ENCODE data around the gene NCK2.
A peak's percentile ranks its signal among the peaks of the same experiment; 100 is the strongest.
"Not testable (repeated sequence)": the region's sequence is repeated elsewhere in the genome, so short reads cannot be mapped to it uniquely, and the experiment has no call there.

NCK2 gene

DNA sequence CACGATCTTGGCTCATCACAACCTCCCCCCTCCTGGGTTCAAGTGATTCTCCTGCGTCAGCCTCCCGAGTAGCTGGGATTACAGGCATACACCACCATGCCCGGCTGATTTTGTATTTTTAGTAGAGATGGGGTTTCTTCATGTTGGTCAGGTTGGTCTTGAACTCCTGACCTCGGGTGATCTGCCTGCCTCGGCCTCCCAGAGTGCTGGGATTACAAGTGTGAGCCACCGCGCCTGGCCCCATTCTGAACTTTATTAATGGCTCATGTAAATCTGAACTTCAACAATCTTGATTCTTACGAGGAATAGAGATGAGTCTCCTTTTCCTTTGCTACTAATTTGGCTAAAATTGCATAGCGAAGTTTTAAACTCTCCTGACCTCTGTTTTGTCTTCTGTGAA lies 12.2 kb downstream of the NCK2 start:
- not testable (repeated sequence) for DNase-seq

DNA sequence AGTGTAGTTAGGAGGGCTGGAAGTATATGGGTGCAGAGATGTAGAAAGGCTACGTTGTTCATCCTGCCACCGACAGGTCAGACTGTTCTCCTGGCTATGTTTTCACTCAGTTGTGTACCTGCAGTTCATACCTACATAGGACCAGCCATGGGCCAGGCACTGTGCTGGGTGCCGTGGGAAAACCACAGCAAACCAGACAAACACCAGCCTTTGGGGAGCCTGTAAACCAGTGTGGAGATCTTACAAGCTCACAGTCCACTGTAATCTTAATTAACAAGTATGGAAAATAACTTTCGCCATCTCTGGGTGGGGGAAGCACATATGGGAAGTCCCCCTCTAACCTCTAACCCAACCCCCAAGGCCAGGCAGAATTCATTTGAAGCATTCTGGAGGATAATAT lies 12.7 kb downstream of the NCK2 start:
- DNase-seq = no peak

DNA sequence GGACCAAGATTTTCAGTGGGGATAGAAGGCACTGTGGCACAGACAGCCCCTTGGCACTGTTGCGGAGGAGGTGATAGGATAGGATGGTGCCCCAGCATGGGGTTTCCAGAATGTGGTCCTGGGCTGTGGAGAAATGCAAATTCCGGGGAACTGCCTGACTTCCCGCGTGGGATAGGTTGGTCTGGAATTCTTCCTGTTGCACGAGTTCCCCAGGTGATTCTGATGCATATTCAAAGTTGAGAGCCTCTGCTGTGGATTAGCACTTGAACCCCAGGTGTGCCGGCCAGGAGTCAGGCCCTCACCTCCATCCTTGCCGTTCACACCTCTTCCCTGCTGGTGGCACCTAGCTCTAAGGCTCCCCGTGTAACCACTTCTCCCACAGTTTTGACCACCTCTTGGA lies 15.5 kb downstream of the NCK2 start:
- DNase-seq = no peak

DNA sequence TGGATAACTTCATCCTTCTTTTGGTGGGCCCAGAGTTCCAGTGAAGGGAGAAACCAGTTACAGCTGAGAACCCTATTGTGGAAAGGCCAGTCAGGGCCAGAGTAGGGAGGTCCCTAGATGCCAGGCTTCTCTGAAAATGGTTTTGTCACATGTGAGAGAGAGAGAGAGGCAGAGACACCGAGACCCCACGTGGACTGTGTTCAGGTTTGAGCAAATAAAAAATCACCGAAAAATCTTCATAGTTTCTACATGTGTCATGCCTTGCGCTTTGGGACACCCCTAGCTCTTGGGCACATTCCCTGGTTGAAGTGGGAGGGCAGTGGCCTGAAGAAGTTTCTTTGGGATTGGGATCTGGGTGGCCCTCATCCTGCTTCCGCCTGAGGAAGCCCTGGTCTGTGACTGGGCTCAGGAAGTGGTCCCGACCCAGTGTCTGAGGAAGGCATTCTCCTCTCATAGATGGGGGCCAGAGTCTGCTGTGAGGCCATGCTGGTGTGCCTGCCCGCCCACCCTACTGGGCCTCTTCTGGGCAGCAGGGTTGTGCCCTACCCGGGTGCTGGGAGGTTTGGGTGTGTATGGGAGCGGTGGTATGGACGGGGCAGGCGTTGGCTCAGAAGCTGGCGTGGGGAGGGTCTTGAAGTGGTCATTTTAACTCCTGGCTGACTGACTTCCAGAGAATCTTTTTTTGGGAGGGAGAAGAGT lies 16.1 kb downstream of the NCK2 start:
- DNase-seq = no peak

DNA sequence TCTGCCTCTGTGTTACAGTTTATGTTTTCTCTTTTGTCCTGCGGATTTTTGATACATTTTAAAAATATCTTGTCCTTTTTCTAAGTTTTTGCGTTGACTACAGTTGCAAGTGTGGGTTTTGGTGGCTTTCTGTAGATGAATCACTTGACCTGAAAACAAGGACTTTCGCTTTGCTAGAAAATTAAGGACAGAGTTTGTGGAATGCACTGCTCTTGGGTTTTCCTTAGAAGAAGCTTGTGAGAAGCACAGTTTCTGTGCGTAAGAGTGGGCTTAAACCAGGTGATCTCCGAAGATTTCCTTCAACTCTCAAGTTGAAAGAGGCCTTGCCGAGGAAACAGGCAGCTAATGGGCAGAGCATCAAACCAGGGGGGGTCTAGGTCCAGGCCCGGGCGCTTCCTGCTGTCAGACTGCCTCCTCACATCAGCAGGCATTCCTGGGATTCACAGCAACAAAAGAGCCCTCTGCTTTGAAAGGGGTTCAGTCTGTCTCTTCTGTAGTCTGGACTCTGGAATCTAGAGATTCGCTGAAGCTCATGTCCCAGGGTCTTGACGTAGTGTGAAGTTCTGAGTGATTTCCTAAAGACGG lies 17.3 kb downstream of the NCK2 start:
- DNase-seq = no peak

DNA sequence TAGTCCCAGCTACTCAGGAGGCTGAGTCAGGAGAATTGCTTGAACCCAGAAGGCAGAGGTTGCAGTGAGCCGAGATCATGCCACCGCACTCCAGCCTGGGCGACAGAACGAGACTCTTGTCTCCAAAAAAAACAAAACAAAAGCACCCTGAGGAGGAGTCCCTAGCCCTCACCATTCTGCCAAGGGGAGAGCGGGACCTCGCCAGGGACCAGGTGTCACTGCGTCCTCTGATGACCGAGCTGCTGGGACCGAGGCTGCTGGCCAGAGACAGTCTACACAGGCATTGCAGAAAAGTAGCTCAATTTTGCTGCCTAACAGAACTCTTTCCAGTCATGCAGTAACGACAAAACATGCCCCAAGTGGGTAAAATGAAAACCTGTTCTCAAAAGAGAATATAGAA lies 18.4 kb downstream of the NCK2 start:
- DNase-seq = no peak

DNA sequence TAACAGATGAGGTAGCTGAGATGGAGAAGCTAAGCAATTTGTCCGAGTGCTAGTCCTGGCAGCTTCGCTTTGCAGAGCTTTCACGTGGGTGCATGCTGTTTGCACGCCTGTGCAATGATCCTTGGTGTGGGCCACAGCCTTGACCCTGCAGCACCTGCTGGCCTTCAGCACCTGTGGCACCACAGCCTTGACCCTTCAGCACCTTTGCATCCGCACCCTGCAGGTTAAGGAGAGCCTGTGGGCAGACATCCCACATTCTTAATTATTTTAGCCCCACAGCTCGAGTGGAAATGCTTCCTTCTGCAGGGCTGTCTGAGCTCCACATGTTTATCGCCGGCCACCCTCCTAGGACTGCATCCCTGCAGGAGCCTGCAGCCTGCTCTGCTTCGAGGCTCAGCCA lies 19.3 kb downstream of the NCK2 start:
- DNase-seq = no peak

DNA sequence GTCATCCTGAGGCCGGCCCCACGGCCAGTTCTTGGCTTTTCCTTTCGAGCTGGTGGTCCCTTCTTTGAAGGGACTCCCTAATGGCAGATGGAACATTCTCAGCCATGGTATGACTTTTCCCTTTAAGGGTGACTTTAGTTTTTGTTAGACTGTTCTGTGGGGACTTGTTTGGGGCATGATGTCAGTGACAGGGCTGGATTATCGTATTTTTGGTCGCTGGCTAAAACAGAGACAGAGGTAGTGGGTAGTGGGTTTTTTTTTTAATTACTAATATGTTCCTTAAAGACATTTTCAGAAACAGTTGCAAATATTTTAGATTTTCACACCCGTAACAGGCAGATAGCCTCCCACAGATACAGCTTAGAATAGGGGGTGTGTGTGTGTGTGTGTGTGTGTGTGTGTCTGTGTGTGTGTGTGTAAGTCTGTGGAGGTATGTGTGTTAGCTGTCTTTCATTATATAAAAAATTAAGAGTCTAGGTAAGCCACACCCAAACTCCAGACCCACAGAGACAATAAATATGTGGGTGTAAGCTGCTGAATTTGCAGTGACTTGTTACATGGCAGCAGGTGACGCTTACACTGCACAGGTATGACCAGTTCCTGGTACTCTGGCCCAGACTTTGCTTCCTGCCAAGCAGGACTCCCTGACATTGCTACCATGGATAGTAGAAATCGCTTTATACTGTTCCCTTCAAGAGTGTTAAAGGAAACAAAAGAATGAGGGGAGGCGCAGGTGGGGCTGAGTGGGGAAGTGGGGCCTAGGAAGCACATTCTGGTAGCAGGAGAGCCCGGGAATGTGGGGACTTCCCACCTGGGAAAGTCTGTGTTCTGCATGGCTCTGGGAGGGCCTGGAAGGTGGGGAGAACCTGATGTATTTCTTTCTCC lies 20.9 kb downstream of the NCK2 start:
- DNase-seq = no peak

DNA sequence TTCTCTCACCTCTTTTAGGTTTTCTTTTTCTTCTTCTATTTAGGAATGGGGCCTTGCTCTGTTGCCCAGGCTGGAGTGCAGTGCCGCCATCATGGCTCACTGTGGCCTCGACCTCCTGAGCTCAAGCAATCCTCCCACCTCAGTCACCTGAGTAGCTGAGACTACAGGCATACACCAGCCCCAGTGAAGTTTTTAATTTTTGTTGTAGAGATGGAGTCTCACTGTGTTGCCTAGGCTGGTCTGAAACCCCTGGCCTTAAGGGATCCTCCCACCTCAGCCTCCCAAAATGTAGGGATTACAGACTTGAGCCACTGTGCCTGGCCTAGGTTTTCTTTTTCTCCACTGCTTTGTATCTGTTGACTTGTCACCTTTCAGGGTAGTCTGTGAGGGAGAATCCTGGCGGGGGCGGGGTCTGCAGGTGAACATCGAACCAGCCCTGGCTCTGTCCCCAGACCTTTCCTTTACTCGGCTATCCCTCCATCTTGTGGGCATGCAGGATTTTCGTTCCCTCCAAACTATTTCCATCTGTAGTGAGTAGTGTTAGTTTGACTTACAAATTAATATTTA lies 21.7 kb downstream of the NCK2 start:
- DNase-seq = no peak

DNA sequence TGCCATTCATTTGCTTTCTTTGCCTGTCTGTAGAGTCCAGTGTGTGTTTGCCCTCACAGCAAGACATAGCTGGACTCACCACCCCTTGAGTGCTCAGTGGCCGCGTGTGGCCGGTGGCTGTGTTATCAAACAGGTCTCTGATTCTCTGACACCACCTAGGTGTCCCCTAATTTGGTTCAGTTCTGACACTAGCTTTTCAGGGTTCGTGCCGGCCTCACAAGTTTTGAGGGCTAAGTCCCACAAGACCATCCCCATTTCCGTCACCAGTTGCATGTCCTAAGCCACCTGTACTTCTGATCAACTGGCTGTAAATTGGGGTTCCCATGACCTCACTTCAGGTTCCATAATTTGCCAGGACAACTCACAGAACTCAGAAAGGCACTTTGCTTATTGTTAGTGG lies 23.5 kb downstream of the NCK2 start:
- no peak for DNase-seq

DNA sequence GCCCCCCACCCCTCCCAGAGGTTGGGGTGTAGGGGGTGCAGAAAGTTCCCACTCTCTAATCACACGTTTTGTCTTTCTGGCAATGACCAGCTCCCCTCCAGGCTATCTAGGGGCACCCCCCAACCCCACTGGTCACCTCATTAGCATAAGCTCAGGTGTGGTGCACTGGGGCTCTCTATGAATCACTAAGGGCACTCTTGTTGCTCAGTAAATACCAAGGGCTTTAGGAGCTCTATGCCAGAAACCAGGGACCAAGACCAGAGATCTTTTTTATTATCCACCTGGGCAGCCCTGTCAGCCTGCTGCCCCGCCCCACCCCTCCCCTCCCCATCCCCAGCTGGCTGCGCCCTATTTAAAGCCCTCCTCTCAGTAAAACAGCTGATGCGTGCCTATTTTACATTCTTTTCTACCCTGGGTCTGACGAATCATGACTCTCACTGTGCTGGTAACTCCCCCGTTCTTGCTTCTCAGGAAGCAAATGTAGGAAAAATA lies 24.3 kb downstream of the NCK2 start:
- DNase-seq = no peak

DNA sequence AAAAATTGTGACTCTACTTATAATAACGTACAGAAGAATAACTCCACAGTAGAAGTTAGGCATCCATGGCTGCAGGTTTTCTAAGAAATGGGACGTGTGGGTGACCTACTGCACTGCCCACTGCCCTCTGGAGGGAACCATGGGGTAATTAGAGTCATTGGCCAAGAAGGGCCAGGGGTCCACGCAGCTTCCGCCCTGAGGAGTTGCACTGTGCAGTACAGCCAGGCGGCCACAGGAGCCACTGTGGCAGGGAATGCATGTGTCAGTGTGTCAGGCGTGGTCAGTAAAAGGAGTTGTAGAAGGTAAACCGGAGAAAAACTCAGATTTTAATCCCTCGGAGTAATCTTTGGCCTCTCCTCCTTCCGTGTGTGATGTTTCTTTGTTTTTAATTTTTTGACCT lies 24.8 kb downstream of the NCK2 start:
- no peak for DNase-seq

DNA sequence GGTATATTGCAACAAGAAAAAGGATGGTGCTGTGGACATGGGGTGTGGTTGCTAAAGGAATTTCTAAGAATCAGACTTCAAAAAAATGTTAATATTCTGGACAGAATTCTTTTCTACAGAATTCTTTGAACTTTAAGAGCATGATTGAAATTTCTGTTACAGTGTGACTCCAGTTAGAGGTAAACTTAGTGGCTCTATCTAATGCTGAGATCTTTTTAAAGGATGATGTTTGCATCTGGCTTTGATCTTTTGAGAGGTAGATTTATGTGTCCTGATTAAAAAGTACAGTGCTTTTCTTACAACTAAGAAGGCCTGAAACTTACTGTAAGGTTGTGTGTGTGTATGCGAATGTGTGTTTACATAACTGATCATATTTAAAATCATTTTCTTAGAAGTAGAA lies 25.4 kb downstream of the NCK2 start:
- no peak for DNase-seq

DNA sequence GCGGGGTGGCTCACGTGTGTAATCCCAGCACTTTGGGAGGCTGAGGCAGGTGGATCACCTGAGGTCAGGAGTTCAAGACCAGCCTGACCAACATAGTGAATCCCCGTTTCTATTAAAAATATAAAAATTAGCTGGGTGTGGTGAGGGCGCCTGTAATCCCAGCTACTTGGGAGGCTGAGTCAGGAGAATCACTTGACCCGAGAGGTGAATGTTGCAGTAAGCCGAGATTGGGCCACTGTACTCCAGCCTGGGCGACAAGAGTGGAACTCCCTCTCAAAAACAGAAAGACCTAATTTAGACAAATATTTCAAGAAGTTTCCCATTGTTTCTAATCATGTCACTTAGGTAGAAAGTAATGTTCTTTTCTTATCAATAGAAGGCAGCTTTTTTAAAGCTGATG lies 26.6 kb downstream of the NCK2 start:
- not testable (repeated sequence) for DNase-seq

DNA sequence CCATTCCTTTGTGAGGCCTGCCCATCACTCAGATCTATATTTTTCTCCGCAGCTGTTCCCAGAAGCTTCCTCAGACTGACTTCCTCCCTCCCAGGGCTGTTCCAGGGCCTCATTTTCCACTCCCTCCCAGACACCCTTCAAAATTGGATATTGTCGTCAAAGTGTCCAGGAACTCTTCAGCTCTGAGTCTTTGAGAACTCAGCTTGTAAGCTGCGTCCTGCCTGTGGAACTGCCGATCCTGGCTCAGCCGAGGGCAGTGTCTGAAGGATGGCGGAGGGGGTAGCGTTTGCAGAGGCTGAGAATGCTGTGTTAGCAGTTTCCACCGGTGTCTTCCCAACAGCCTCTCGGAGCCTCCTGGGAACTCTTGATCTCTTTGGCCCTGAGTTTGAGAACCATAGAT lies 27.1 kb downstream of the NCK2 start:
- DNase-seq = no peak

DNA sequence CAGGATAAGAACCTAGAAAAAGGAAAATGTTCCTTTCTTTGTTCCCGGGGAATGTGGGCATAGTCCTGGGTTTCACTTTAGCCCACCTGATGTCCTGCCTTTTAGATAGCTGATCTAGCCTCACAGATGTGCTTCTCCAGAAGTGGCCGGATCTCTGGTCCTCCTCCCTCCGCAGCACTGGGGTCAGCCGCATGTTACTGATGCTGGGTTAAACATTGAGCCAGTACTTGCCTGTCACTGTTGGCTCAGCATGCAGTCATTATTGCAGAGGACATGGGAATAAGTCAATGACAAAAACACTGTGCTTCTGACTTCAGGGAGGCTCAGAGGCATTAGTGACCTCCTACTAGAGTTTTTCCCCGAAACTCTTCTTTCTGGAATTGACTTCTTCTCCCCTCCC lies 27.6 kb downstream of the NCK2 start:
- no peak for DNase-seq

DNA sequence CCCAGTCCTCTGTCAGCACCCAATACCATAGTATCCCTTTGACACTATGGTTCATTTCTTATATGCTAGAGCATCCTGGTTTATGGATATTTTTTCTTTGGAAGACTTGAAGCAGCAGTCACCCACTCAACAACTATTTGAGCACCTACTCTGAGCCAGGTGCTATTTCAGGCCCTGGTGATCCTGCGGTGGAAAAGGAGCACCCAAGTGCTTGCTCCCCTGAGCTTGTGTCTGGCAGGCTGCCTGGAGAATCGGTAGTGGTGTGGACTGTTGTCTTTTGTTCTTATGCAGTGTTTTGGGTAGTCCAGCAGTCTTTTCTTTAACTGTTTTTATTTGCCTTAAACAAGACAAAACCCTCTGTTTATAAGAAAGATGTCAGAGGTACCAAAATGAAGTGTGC lies 28.9 kb downstream of the NCK2 start:
- DNase-seq = no peak

DNA sequence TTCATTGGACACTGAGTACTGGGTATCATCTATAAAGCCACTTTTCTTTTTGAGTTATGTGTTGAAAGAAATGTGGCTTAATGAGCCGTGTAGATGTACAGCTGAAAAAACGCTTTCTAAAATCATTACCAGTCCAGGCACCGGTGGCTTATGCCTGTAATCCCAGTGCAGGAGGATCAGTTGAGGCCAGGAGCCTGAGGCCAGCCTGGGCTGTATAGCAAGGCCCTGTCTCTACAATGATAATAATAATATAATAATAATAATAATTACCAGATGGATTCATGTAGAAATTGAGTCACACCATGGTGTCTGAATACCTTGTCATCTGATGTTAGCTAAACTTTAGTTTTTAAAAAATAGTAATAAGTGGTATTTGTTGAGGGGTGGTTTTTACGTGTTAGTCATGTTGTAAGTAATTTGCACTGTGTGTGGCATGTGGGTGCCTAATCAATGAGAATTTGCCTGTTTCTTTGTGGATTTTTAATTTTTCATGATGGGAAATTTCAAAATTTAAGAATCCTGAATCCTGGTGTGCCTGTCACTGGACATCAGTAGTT lies 30.1 kb downstream of the NCK2 start:
- DNase-seq = no peak

DNA sequence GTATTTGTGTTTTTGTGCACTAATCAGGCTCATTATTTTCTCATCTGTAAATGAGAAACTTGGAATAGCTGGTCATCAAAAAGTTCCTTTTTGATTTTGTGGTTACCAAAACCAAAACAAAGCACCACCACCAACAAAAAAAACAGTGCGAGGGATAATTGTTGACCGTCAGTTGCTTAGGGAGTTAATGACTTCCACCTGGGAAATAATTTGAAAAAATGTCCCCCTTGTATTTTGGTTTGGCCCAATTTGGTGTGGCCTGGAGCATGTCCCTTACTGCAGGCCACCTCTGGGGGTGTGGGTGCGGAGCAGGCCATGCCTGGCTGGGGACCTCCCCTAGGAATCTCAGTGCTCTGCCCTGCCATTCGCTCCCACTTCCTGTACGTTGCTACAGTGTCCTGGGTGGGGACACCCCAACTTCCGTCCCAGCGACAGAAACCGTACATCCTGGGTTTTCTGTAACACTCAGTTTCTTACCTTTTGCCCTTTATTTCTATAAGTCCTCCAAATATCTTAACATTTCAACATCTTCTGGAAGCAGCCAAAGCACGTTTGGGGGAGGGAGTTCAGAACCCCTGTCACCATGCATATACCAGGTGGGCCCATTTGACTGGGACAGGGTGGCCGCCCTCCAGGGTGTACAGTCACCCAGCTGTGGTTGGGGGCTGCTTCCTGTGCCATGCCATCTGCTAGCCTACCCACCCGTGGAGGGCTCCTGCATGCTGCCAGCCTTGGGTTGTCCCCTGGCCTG lies 31.3 kb downstream of the NCK2 start:
- DNase-seq = no peak

DNA sequence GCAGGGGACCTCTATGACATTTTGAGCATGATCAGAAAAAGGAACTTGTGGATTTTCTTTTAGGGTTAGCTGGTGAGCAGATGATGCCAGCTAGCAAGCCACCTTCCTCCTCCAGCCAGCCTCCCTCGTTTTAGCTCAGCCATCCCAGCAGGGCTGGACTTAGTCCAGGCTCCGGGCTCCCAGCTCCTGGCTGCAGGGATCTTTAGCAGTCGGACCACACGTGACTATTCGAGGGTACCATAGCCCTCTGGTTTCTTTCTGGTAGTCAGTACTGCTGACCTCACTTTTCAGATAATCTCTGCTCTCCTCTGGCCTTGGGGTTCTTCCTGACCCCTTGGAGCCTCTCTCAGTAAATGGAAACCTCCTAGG lies 31.8 kb downstream of the NCK2 start:
- DNase-seq = peak in 1 of 2 experiments; percentile 12

DNA sequence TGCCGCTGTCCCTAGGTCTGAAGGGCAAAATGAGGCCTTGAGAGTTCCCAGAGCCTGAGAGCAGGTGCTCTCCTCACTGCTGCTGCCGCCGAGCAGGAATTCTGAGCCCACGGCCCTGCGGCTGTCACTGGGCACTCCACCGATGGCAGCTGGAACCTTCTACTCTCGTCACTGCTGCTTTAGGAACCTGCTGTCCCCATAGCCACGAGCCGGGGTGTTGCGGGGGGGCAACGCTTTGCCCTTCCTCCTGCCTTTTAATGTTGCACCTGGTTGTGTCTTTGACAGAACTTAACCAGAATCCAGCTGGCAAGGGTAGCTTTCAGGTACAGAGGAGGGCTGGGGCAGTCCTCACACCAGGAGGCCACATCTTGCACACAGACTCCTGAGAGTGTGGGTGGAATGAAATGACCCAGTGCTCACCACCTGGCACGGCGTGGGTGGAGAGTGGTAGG lies 32.3 kb downstream of the NCK2 start:
- no peak for DNase-seq

DNA sequence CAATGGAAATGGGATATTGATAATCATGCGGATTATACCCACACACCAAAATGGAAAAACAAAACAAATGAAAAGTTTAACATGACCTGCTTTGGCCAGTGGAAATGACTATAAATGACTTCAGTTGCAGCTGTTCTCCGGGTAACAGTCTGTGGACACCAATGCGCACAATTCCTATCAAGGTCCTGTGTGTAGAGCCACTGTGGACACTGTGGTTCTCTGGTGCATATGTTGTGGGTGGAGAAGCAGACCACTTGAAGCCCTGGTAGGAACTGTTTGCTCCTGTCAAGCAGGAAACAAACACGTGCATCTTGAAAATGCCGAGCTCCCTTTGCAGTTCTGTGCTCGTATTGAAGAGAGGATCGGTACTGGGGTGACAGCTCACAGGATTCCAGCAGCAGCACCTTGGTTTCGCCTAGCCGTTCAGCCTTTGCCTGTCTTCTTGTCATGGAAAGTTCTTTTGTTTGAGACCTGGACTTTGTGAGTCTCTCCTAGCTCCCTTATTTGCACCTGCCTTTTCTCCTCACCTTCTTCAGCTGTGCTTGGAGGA lies 32.9 kb downstream of the NCK2 start:
- no peak for DNase-seq

All from AML-193 (cell line).